Mesothelial cell of epicardium (in vitro differentiated cells): ENCODE measurements around the gene DNER. TPM values are rescaled to one million over a fixed set of nuclear protein-coding genes. Genes with fewer than 3 reads are reported as not detected.
"Not testable (repeated sequence)": the region's sequence is repeated elsewhere in the genome, so short reads cannot be mapped to it uniquely, and the experiment has no call there.

ENCODE experiments used
- DNase-seq, 2 experiments: peaks; one replicate each; pipeline ENCODE4 v3.0.0; 2021; ENCODE audit warnings: low spot score in 2 of 2; ENCODE audit not compliant: unreplicated experiment in 2 of 2
- H3K27ac Mint-ChIP-seq: 2 replicates; pipeline ENCODE4 v1.8.0; 2021; ENCODE audit warnings: mixed read lengths
- H3K27me3 Mint-ChIP-seq: 2 replicates; pipeline ENCODE4 v1.8.0; 2021; ENCODE audit warnings: low read depth, mixed read lengths
- H3K36me3 Mint-ChIP-seq: 2 replicates; pipeline ENCODE4 v1.8.0; 2021; ENCODE audit warnings: mixed read lengths
- H3K4me1 Mint-ChIP-seq: 2 replicates; pipeline ENCODE4 v1.8.0; 2021; ENCODE audit warnings: mixed read lengths
- H3K4me3 Mint-ChIP-seq: 2 replicates; pipeline ENCODE4 v1.8.0; 2021; ENCODE audit warnings: mild to moderate bottlenecking, moderate library complexity, mixed read lengths
- H3K9me3 Mint-ChIP-seq: 2 replicates; pipeline ENCODE4 v1.8.0; 2021; ENCODE audit warnings: mixed read lengths
- total RNA-seq: library from RNA; stranded (reverse); gene quantifications from 3 replicates; pipeline ENCODE4 v1.2.1, GENCODE V29; 2021
- TF ChIP-seq, protein P1 (sequence below): fragments of 200-600 bp; sonication (generic); IDR thresholded peaks from one replicate; pipeline ENCODE4 v1.5.0; 2021; ENCODE audit warnings: antibody characterized with exemption; ENCODE audit not compliant: unreplicated experiment

The DNER gene
- total RNA-seq, 1 donor from 2014 or later: not detected

DNA sequence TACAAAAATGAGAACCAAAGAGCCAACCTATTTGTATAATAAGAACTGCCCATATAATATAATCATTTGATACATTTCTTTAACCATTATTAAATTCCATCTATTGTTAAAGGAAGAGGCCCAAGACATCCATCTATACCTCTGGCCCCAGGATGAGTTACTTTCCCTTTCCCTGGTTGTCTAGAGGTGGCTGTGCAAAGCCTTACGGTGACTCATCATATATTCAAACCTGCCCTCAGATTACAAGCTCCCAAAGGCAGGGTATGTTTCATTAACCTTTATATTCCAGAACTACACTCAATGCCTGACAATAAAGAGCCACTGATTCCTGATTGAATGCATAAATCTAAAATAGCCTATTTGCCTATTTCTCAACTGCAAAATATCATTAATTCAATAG lies 337.5 kb downstream of the DNER start:
- no peaks in the 10 kb centered on the region for H3K36me3 Mint-ChIP-seq

DNA sequence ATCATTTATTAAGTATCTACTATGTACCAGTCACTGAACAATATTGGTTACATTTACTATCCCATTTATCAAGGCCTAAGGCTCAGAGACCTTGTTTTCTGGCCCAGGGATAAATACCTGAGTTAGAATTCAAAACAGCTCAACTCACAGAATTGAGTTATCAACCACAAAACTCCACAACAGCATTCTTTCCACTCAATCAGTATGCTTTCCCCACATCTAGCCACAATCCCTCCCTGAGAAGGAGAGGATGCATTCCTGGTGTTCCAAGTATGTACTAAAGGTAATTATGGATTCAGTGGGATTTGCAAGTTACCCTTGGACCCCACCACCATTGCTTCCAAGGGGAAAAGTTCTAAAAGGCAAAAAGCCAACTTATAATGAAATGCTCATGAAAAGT lies 339.1 kb downstream of the DNER start:
- DNase-seq: no peak
- Mint-ChIP-seq H3K36me3 (no peaks in the 10 kb centered on the region), H3K9me3 (peaks cover 3% of the 10 kb centered on the region), H3K4me3 (no peak overlapping the region), H3K27ac (no peak overlapping the region), H3K4me1 (no peaks in the 10 kb centered on the region), H3K27me3 (peaks cover 14% of the 10 kb centered on the region)
- TF ChIP-seq, protein P1, sequence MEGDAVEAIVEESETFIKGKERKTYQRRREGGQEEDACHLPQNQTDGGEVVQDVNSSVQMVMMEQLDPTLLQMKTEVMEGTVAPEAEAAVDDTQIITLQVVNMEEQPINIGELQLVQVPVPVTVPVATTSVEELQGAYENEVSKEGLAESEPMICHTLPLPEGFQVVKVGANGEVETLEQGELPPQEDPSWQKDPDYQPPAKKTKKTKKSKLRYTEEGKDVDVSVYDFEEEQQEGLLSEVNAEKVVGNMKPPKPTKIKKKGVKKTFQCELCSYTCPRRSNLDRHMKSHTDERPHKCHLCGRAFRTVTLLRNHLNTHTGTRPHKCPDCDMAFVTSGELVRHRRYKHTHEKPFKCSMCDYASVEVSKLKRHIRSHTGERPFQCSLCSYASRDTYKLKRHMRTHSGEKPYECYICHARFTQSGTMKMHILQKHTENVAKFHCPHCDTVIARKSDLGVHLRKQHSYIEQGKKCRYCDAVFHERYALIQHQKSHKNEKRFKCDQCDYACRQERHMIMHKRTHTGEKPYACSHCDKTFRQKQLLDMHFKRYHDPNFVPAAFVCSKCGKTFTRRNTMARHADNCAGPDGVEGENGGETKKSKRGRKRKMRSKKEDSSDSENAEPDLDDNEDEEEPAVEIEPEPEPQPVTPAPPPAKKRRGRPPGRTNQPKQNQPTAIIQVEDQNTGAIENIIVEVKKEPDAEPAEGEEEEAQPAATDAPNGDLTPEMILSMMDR: no peak

More for the DNA sequence above, 337.5 kb downstream of the DNER start:
- no peak for DNase-seq
- Mint-ChIP-seq H3K4me3 (no peak overlapping the region), H3K4me1 (no peaks in the 10 kb centered on the region), H3K27me3 (peaks cover 13% of the 10 kb centered on the region), H3K9me3 (peaks cover 3% of the 10 kb centered on the region), H3K27ac (no peak overlapping the region)
- TF ChIP-seq, protein P1: no peak

DNA sequence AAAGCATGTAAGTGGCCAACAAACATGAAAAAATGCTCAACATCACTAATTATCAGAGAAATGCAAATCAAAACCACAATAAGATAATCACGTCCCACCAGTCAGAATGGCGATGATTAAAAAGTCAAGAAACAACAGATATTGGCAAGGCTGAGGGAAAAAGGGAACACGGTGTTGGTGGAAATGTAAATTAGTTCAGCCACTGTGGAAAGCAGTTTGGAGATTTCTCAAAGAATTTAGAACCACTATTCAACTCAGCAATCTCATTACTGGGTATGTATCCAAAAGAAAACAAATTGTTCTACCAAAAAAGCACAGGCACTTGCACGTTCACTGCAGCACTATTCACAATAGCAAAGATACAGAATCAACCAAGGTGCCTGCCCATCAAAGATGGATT lies 341.0 kb downstream of the DNER start:
- DNase-seq, H3K27ac Mint-ChIP-seq, H3K36me3 Mint-ChIP-seq, H3K4me3 Mint-ChIP-seq, H3K4me1 Mint-ChIP-seq: not testable (repeated sequence)
- peaks cover 14% of the 10 kb centered on the region for H3K9me3 Mint-ChIP-seq
- H3K27me3 Mint-ChIP-seq: peaks cover 14% of the 10 kb centered on the region

DNA sequence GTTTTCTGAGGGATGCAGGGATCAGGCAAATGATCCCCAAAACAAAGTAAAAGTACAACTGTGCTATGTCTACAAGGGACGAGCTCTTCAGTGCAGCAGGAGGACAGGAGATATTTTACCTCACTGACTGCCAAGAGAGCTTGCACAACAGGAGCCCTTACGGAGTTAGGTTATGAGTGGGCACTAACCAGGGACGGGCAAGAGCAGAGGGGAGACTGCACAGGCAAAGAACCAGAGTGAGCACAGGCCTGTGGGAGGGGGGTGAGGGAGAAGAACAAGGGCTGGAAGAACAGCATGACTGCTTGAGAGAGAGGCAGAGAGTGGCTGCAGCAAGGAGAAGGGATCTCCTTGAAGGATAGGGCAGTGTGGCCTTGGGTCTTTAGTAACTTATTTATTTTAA lies 342.1 kb downstream of the DNER start:
- H3K36me3 Mint-ChIP-seq: no peaks in the 10 kb centered on the region
- H3K27ac Mint-ChIP-seq: no peak overlapping the region
- H3K27me3 Mint-ChIP-seq: peaks cover 14% of the 10 kb centered on the region
- peaks cover 16% of the 10 kb centered on the region for H3K9me3 Mint-ChIP-seq
- DNase-seq: no peak
- H3K4me3 Mint-ChIP-seq: no peak overlapping the region
- TF ChIP-seq, protein P1: no peak
- H3K4me1 Mint-ChIP-seq: no peaks in the 10 kb centered on the region

DNA sequence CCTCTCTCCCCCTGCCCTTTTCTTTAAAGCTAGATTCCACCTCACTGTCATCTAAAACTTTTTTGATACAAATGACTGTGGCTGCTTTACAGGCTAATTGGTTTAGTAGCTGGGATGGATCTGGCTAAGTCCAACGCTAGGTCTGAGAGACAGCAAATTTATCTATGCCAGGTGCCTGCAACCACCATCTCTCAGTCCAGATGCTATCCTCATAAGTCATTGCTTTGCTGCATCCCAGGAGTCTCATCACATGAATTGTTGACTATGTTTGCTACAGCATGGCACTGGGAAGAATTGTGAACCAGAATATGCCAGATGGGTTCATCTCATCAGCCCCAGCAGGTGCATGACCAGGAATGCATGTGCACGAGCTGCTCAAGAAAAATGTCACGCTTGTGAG lies 343.3 kb downstream of the DNER start:
- Mint-ChIP-seq H3K27me3 (peaks cover 16% of the 10 kb centered on the region), H3K27ac (no peak overlapping the region), H3K36me3 (no peaks in the 10 kb centered on the region), H3K9me3 (peaks cover 22% of the 10 kb centered on the region), H3K4me3 (no peak overlapping the region), H3K4me1 (no peaks in the 10 kb centered on the region)
- DNase-seq: no peak
- TF ChIP-seq, protein P1: no peak

DNA sequence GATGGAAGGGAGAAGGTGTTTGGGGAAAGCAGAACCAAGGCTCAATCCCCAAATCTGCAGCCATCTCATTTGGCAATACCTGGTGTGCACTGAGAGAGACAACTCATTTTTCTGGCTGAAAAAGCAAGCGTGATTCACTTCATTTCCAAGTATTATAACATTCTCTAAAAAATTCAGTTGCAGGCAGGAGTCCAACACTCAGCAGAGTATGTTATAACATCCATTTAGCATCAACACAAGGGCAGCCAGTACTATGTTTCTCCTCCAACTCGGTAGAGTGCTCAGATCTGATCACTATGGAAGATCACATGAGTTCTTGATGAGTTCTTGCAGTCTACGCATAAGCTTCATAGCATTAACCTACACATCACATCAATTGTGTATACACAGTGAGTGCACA lies 343.8 kb downstream of the DNER start:
- H3K36me3 Mint-ChIP-seq: no peaks in the 10 kb centered on the region
- DNase-seq: no peak

More for the DNA sequence above, 343.8 kb downstream of the DNER start:
- Mint-ChIP-seq H3K27ac (no peak overlapping the region), H3K4me1 (no peaks in the 10 kb centered on the region), H3K27me3 (peaks cover 16% of the 10 kb centered on the region), H3K4me3 (no peak overlapping the region), H3K9me3 (peaks cover 22% of the 10 kb centered on the region)
- TF ChIP-seq, protein P1: no peak
